ENCODE data around the gene TRPV2. TPM values are rescaled to one million over a fixed set of nuclear protein-coding genes. Genes with fewer than 3 reads are reported as not detected.
A peak's percentile ranks its signal among the peaks of the same experiment; 100 is the strongest.

TRPV2 gene
- total RNA-seq, 4 donors from 2014 or later, result 2.9 to 4.4 (median 3.4) TPM

DNA sequence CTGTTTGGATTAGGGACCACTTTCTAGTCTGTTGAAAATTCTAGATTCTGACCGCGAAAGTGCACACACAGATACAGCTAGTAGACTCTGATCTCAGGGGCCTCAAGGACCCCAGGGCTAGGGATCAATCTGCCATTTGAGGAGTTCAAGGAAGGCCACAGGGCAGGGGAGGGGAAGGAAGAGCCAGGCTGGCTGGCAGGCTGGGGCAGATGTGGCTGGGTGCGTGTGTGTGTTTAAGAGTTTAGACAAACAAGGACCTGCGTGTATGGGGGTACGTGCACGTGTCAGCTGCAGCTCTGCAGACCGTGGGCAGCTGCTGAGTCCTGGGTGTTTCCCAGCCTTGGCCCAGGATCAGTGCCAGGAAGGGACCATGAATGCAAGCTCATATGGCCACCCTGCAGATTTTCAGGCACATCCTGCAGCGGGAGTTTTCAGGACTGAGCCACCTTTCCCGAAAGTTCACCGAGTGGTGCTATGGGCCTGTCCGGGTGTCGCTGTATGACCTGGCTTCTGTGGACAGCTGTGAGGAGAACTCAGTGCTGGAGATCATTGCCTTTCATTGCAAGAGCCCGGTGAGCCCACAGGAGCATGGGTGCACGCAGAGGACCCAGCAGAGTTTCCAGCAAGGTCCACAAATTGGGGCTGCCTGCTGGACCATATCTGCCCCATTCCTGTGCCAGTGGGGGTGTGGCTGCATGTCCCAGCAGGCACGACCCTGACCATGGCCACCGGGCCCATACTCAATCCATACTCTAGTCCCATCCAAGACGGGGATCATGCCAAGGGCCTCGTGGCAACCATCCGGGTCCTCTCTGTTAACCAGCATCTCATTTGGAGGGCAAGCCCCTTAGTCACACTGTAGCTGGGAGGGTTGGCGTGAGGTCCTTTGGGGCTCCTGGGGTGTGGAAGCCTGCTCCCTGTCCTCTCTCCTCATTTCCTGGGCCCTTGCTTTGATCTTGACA, 10.6 kb downstream of the TRPV2 start:
- H3K36me3 ChIP-seq, result no peaks in the 10 kb centered on the region
- no peak overlapping the region for H3K27ac ChIP-seq
- intact Hi-C loops (cut with DNase I; ENCODE audit: low total_unique reads) (no loop called here), in situ Hi-C loops (cut with MboI; ENCODE audit: low sequenced_read_pairs in 4 of 4) (no loop called here)
- H3K27me3 ChIP-seq, result no peaks in the 10 kb centered on the region
- ATAC-seq (no peak), DNase-seq (no peak)
- no peaks in the 10 kb centered on the region for H3K4me1 ChIP-seq
- TF ChIP-seq, protein P1, sequence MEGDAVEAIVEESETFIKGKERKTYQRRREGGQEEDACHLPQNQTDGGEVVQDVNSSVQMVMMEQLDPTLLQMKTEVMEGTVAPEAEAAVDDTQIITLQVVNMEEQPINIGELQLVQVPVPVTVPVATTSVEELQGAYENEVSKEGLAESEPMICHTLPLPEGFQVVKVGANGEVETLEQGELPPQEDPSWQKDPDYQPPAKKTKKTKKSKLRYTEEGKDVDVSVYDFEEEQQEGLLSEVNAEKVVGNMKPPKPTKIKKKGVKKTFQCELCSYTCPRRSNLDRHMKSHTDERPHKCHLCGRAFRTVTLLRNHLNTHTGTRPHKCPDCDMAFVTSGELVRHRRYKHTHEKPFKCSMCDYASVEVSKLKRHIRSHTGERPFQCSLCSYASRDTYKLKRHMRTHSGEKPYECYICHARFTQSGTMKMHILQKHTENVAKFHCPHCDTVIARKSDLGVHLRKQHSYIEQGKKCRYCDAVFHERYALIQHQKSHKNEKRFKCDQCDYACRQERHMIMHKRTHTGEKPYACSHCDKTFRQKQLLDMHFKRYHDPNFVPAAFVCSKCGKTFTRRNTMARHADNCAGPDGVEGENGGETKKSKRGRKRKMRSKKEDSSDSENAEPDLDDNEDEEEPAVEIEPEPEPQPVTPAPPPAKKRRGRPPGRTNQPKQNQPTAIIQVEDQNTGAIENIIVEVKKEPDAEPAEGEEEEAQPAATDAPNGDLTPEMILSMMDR (IDR thresholded peaks at IDR 0.05 in 4 of 5, conservative IDR thresholded peaks at IDR 0.05 in 1 of 5), result no peak
- TF ChIP-seq POLR2A (IDR thresholded peaks at IDR 0.05), result no peak
- no peak overlapping the region for H3K4me3 ChIP-seq
- no peaks in the 10 kb centered on the region for H3K9me3 ChIP-seq

DNA sequence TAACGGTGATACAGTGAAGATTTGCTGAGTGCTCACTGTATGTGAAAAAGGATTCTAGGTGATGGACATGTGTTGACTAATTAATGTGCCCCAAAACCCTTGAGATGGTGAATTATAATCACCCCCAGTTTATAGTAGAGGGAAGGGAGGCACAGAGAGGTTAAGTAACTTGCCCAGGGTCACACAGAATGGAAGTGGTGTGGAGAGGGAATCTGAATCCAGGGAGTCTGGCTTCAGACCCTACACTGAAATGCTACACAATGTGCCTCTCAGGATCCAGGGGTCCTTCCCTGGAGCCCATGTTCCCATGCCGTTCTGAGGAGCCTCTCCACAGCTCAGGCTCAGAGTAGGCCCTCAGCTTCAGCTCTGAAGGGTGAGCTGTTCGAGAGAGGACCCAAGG, 11.6 kb downstream of the TRPV2 start:
- H3K4me1 ChIP-seq, result no peaks in the 10 kb centered on the region
- intact Hi-C loops (cut with DNase I; ENCODE audit: low total_unique reads), result no loop called here
- no peak for ATAC-seq
- no peaks in the 10 kb centered on the region for H3K36me3 ChIP-seq
- H3K4me3 ChIP-seq, result no peak overlapping the region
- no peak for DNase-seq
- in situ Hi-C loops (cut with MboI; ENCODE audit: low sequenced_read_pairs in 4 of 4), result no loop called here
- no peaks in the 10 kb centered on the region for H3K27me3 ChIP-seq
- no peak for TF ChIP-seq POLR2A (IDR thresholded peaks at IDR 0.05)
- H3K27ac ChIP-seq, result no peak overlapping the region
- no peaks in the 10 kb centered on the region for H3K9me3 ChIP-seq

DNA sequence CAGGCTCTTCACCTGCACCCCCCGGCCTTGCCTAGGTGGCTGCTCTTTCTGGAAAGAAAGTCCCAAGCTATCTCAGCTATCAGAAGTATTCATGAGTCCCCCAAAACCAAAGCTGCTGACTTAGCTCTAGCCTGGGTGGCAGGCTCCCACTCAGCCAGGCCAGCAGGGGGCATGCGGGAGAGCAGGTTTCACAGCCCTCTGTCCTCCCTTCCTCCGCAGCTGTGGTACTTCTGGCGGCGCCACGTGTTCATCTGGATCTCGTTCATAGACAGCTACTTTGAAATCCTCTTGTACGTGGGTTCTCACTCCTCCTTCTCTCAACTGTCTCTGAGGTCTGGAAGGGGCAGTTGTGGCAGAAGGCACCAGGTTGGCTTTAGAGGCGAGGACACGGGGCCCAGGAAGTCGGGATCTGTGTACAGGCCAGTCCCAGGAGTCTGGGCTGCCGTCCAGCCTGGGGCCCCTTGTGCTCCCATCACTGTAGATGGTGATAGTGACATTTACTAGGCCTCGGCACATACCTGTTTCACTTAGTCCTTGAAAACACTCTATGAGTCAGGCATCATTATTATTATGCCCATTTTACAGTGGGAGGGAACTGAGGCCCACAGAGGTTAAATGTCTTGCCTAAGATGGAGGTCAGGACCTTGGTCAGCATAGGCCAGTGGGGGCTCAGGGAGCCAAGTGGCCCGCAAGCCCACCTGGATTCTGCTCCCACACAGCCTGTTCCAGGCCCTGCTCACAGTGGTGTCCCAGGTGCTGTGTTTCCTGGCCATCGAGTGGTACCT, 12.9 kb downstream of the TRPV2 start:
- Histone ChIP-seq H3K36me3 (no peaks in the 10 kb centered on the region), H3K4me1 (no peaks in the 10 kb centered on the region), H3K4me3 (no peak overlapping the region), H3K27ac (no peak overlapping the region), H3K9me3 (no peaks in the 10 kb centered on the region), H3K27me3 (no peaks in the 10 kb centered on the region)
- TF ChIP-seq, protein P1 (IDR thresholded peaks at IDR 0.05 in 4 of 5, conservative IDR thresholded peaks at IDR 0.05 in 1 of 5), result peak in 3 of 5 experiments; percentile 23 to 39 (median 34)
- no peak for TF ChIP-seq POLR2A (IDR thresholded peaks at IDR 0.05)
- in situ Hi-C loops (cut with MboI; ENCODE audit: low sequenced_read_pairs in 4 of 4) (no loop called here), intact Hi-C loops (cut with DNase I; ENCODE audit: low total_unique reads) (no loop called here)
- ATAC-seq, result no peak
- no peak for DNase-seq

DNA sequence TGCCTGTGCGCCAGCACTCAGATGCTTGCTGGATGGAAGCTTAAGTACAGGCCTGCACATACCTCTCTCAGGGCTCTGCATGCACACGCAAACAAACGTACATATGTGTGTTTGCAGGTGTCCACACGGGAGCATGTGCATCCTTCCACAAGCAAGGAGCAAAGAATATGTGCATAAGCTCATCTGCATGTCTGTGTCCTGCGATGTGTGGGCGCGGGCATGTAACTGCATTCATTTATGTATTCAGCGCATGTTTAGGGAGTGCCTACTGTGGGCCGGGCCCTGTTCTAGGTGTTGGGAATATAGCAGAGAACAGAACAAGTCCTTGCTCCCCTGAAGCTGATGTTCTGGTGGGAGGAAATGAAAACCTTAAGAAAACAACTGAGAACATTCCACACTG, 13.7 kb downstream of the TRPV2 start:
- in situ Hi-C loops (cut with MboI; ENCODE audit: low sequenced_read_pairs in 4 of 4), result no loop called here
- no peak for ATAC-seq

More for the DNA sequence above, 13.7 kb downstream of the TRPV2 start:
- TF ChIP-seq POLR2A (IDR thresholded peaks at IDR 0.05), result no peak
- TF ChIP-seq, protein P1 (IDR thresholded peaks at IDR 0.05 in 4 of 5, conservative IDR thresholded peaks at IDR 0.05 in 1 of 5), result no peak
- no peak for DNase-seq
- intact Hi-C loops (cut with DNase I; ENCODE audit: low total_unique reads), result no loop called here
- H3K27me3 ChIP-seq, result no peaks in the 10 kb centered on the region
- no peaks in the 10 kb centered on the region for H3K4me1 ChIP-seq
- H3K4me3 ChIP-seq, result no peak overlapping the region
- no peaks in the 10 kb centered on the region for H3K9me3 ChIP-seq
- H3K27ac ChIP-seq, result no peak overlapping the region
- H3K36me3 ChIP-seq, result no peaks in the 10 kb centered on the region
